K562 (cell line): ENCODE results near the gene NEUROG1. TPM values are rescaled to one million over a fixed set of nuclear protein-coding genes. Genes with fewer than 3 reads are reported as not detected.

Source experiments
- RERE ChIP-seq: sonication (generic); formaldehyde crosslinking; IDR thresholded peaks from 2 replicates; pipeline ENCODE4 v1.8.0; 2023; ENCODE audit warnings: missing genetic modification reagents, mild to moderate bottlenecking, borderline replicate concordance
- TAF1 ChIP-seq: IDR thresholded peaks from 2 replicates; pipeline ENCODE4 v1.6.1; 2011; ENCODE audit warnings: mild to moderate bottlenecking, low read length, moderate library complexity; ENCODE audit not compliant: insufficient read depth, control insufficient read depth, severe bottlenecking; ENCODE audit errors: extremely low read depth
- ZBTB9 ChIP-seq: fragments of 450-650 bp; formaldehyde crosslinking; IDR thresholded peaks from 2 replicates; pipeline ENCODE4 v1.4.0; 2020; ENCODE audit warnings: mild to moderate bottlenecking, moderate library complexity
- ZNF274 ChIP-seq: IDR thresholded peaks from 2 replicates; pipeline ENCODE4 v1.6.1; 2011; ENCODE audit warnings: low read depth, mild to moderate bottlenecking, low read length, moderate library complexity, borderline replicate concordance
- ZNF512 ChIP-seq: IDR thresholded peaks from 2 replicates; pipeline ENCODE4 v1.6.1; 2016; ENCODE audit warnings: missing genetic modification characterization, missing compliant biosample characterization
- polyA plus RNA-seq, 8 experiments: library from polyadenylated mRNA; depleted of rRNA in 4 of 8; stranded (reverse) in 5 of 8; unstranded in 3 of 8; fragments of >200 nt; fragmentation: Nextera tagmentation in 2 of 8; fragmentation: Illumina TruSeq in 1 of 8; extraction: Ambion mirVana in 2 of 8; extraction: Trizol in 1 of 8; gene quantifications; 2 replicates each; pipeline versions ENCODE4 v1.2.1 to v1.2.3, GENCODE V29; 2011 to 2014; ENCODE audit warnings: inconsistent platforms in 1 of 8, missing spikeins in 1 of 8
- total RNA-seq, 7 experiments: library from RNA; depleted of rRNA in 6 of 7; stranded (reverse); fragments of >200 nt in 6 of 7; fragmentation: Illumina TruSeq in 2 of 7; extraction: Trizol in 2 of 7; gene quantifications; 2 replicates each; pipeline versions ENCODE4 v1.2.1 to v1.2.3, GENCODE V29; 2011 to 2021; ENCODE audit warnings: low replicate concordance in 1 of 7

The NEUROG1 gene
- total and polyA plus RNA-seq, 9 of the 15 experiments (the other 6 are each of a cell fraction or from before 2014, with no cell fraction given), result not detected

- no peak for TF ChIP-seq RERE (CRISPR knock-in tag)
- TF ChIP-seq ZNF512 (tag), result no peak
- no peak for TF ChIP-seq ZBTB9 (CRISPR knock-in tag)
- TF ChIP-seq TAF1, result no peak
- no peak for TF ChIP-seq ZNF274
Observed at GRCh38 chr5:135511761-135512575, 23.8 kb downstream of the NEUROG1 start (continued).
